SKM-1 (cell line): ENCODE measurements around the gene COX17.

Source experiments
- DNase-seq: peaks from one replicate; lab custom pipeline; 2025; ENCODE audit not compliant: unreplicated experiment; lab: John Stamatoyannopoulos, UW

Gene COX17

GRCh38 chr3:119625451-119626153 is 51.6 kb downstream of the COX17 start:
- DNase-seq: no peak

DNA sequence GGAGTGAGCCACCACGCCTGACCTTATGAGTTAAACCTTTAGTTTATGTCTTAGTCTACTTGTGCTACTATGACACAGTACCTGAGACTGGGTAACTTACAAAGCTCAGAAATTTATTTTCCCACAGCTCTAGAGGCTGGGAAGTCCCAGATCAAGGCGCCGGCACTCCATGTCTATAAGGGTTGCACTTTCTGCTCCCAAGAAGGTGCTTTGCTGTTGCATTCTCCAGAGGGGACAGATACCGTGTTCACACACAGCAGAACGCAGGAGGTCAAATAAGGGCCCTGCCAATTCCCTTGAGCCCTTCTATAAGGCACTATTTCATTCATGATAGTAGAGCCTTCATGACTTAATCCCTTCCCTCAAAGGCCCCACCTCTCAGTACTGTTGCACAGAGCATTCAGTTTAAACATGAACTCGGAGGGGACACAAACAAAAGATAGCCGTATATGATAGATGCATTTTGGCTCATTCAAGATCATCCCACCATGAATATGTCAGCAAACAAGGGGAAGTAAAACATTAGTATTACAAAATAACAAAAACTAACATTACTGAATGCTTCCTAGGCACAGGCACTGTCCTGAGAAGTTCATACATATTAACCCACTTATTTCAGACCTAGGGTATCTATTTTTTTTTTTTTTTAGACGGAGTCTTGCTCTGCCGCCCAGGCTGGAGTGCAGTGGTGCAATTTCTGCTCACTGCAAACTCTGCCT is 53.0 kb downstream of the COX17 start:
- DNase-seq: no peak

- no peak for DNase-seq
These were observed 56.3 kb downstream of the COX17 start for GRCh38 chr3:119620899-119621298.
